HuH-7 (cell line): ENCODE results near the gene OR52D1.
A peak's percentile ranks its signal among the peaks of the same experiment; 100 is the strongest.

ENCODE experiments used
- DNase-seq: peaks from one replicate; pipeline ENCODE4 v3.0.0; 2011; ENCODE audit warnings: low spot score

Gene OR52D1

GRCh38 chr11:5488385-5488784 lies at the start of gene OR52D1:
Gene OR52D1 (plus strand): TSS chr11:5488685. CDS start chr11:5488707, 22 bp downstream.
- no peak for DNase-seq

GRCh38 chr11:5441414-5441813 lies 47.1 kb upstream of the OR52D1 start, which contains the start of gene OR51I1:
Gene OR51I1 (minus strand): TSS chr11:5441514. CDS start chr11:5441514, 0 bp downstream.
- DNase-seq: no peak

- no peak for DNase-seq
These were observed 44.6 kb upstream of the OR52D1 start for GRCh38 chr11:5443835-5444393.

- DNase-seq: no peak
These were observed 39.5 kb upstream of the OR52D1 start, which contains the start of gene OR51I2 for GRCh38 chr11:5449023-5449422. Gene OR51I2 (plus strand): TSS chr11:5449323. CDS start chr11:5453489, 4,166 bp downstream.

GRCh38 chr11:5449432-5449831 lies 39.1 kb upstream of the OR52D1 start:
- no peak for DNase-seq

- no peak for DNase-seq
These were observed 27.4 kb upstream of the OR52D1 start for GRCh38 chr11:5460983-5461621.

GRCh38 chr11:5467527-5467926 lies 21.0 kb upstream of the OR52D1 start:
- DNase-seq: no peak

- no peak for DNase-seq
These were observed 14.6 kb upstream of the OR52D1 start for GRCh38 chr11:5473921-5474320.

- DNase-seq: peak; percentile 63
These were observed 12.2 kb upstream of the OR52D1 start for GRCh38 chr11:5476186-5476819.

GRCh38 chr11:5486003-5486402 lies 2.5 kb upstream of the OR52D1 start:
- no peak for DNase-seq

- DNase-seq: no peak
These were observed 2.1 kb upstream of the OR52D1 start for GRCh38 chr11:5486421-5486820.

- DNase-seq: no peak
These were observed 414 bp downstream of the OR52D1 start for GRCh38 chr11:5488798-5489399.

GRCh38 chr11:5489576-5490357 lies 1.3 kb downstream of the OR52D1 start:
- DNase-seq: no peak

- no peak for DNase-seq
These were observed 11.2 kb downstream of the OR52D1 start for GRCh38 chr11:5499671-5500070.

- no peak for DNase-seq
These were observed 11.9 kb downstream of the OR52D1 start for GRCh38 chr11:5500393-5500801.

GRCh38 chr11:5504403-5504921 lies 16.0 kb downstream of the OR52D1 start:
- DNase-seq: no peak

- no peak for DNase-seq
These were observed 17.0 kb downstream of the OR52D1 start for GRCh38 chr11:5505363-5506048.

GRCh38 chr11:5507177-5507932 lies 18.9 kb downstream of the OR52D1 start:
- no peak for DNase-seq

GRCh38 chr11:5507933-5508305 lies 19.4 kb downstream of the OR52D1 start:
- no peak for DNase-seq

GRCh38 chr11:5508605-5509004 lies 20.1 kb downstream of the OR52D1 start:
- peak; percentile 27 for DNase-seq

GRCh38 chr11:5509803-5510202 lies 21.3 kb downstream of the OR52D1 start, which contains the start of gene UBQLN3:
Gene UBQLN3 (minus strand): TSS chr11:5509957. CDS start chr11:5509558, 399 bp downstream.
- no peak for DNase-seq
